SJSA1 (cell line): ENCODE results near the gene CPHXL2. TPM values are rescaled to one million over a fixed set of nuclear protein-coding genes. Genes with fewer than 3 reads are reported as not detected.

Experiments
- DNase-seq, 2 experiments: peaks; one replicate each; pipeline ENCODE4 v3.0.0-alpha.2; 2015 to 2020; ENCODE audit warnings: low spot score in 2 of 2, low read depth in 1 of 2
- H3K27ac ChIP-seq: fragments of 250-450 bp; sonication (Bioruptor Pico); 2 replicates; pipeline ENCODE4 v1.5.1; 2020; ENCODE audit warnings: mild to moderate bottlenecking, moderate library complexity
- H3K27me3 ChIP-seq: fragments of 250-450 bp; sonication (Bioruptor Pico); replicated peaks from 2 replicates; pipeline ENCODE4 v1.5.1; 2020; ENCODE audit warnings: mild to moderate bottlenecking, moderate library complexity
- H3K36me3 ChIP-seq: fragments of 250-450 bp; sonication (Bioruptor Pico); 2 replicates; pipeline ENCODE4 v1.5.1; 2020; ENCODE audit warnings: mild to moderate bottlenecking
- H3K4me1 ChIP-seq: fragments of 250-450 bp; sonication (Bioruptor Pico); replicated peaks from 2 replicates; pipeline ENCODE4 v1.6.1; 2021; ENCODE audit warnings: mild to moderate bottlenecking
- H3K4me3 ChIP-seq: fragments of 250-450 bp; sonication (Bioruptor Pico); 2 replicates; pipeline ENCODE4 v1.5.1; 2020; ENCODE audit warnings: mild to moderate bottlenecking
- H3K9me3 ChIP-seq: fragments of 250-450 bp; sonication (Bioruptor Pico); replicated peaks from 2 replicates; pipeline ENCODE4 v1.5.1; 2020; ENCODE audit warnings: mild to moderate bottlenecking
- total RNA-seq: library from RNA; depleted of rRNA; stranded (reverse); fragments of >200 nt; shearing (Covaris generic); gene quantifications from 2 replicates; pipeline ENCODE4 v1.2.3, GENCODE V29; 2014

CPHXL2 gene
- total RNA-seq, 1 experiment from 2014 or later = not detected

DNA sequence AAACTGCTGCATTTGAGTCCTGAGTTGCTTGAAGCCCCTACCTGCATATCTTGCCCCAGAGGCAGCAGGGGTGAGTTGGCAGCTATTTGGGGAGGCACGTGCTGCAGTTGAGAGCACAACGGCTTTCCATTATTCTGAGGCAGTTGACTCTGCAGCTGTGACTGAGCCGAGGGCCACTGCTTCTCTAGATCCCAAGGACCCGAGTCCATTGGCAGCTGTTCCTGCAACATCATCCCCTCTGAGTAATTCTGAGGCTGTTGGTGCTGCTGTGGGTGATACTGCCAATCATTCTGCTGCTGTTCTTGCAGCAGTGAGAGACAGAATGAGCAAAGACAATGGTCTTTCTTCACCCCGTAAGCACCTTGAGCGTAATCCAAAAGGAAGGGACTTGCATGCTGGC is 16.5 kb downstream of the CPHXL2 start:
- peaks cover 38% of the 10 kb centered on the region for H3K36me3 ChIP-seq
- H3K27ac ChIP-seq = no peak overlapping the region
- no peaks in the 10 kb centered on the region for H3K9me3 ChIP-seq
- no peaks in the 10 kb centered on the region for H3K4me1 ChIP-seq
- no peak overlapping the region for H3K4me3 ChIP-seq
- DNase-seq = no peak
- no peaks in the 10 kb centered on the region for H3K27me3 ChIP-seq

DNA sequence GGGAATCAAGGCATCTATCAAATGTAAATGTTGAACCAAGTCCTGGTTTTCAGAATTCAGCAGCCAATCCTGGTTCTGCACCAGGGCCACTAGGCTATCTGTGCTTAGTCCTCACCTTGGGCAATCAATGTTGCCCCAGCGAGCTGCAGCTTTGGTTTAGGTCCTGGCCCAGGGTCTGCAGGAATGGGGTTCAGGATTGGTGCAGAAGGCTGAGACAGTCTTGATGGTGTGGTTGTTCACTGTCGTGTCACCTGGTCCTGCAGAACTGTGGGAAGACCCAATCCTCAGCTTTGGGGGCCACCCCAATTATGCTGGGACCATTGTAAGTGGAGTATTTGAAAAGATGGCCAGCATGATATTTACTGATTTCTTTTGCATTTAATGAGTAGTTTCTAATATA is 18.6 kb downstream of the CPHXL2 start:
- Histone ChIP-seq H3K4me3 (no peak overlapping the region), H3K4me1 (peaks cover 6% of the 10 kb centered on the region; the same call in 1 of the 2 replicates), H3K36me3 (peaks cover 51% of the 10 kb centered on the region), H3K27me3 (no peaks in the 10 kb centered on the region), H3K9me3 (no peaks in the 10 kb centered on the region), H3K27ac (no peak overlapping the region)
- DNase-seq = no peak

- Histone ChIP-seq H3K27ac (peak overlapping the region; percentile 29; the same call in 1 of the 2 replicates), H3K36me3 (peaks cover 67% of the 10 kb centered on the region), H3K9me3 (no peaks in the 10 kb centered on the region), H3K4me3 (no peak overlapping the region), H3K4me1 (peaks cover 18% of the 10 kb centered on the region), H3K27me3 (no peaks in the 10 kb centered on the region)
- DNase-seq = peak in 1 of 2 experiments; percentile 22
These were observed 22.9 kb downstream of the CPHXL2 start for GRCh38 chr16:75653922-75654321.

DNA sequence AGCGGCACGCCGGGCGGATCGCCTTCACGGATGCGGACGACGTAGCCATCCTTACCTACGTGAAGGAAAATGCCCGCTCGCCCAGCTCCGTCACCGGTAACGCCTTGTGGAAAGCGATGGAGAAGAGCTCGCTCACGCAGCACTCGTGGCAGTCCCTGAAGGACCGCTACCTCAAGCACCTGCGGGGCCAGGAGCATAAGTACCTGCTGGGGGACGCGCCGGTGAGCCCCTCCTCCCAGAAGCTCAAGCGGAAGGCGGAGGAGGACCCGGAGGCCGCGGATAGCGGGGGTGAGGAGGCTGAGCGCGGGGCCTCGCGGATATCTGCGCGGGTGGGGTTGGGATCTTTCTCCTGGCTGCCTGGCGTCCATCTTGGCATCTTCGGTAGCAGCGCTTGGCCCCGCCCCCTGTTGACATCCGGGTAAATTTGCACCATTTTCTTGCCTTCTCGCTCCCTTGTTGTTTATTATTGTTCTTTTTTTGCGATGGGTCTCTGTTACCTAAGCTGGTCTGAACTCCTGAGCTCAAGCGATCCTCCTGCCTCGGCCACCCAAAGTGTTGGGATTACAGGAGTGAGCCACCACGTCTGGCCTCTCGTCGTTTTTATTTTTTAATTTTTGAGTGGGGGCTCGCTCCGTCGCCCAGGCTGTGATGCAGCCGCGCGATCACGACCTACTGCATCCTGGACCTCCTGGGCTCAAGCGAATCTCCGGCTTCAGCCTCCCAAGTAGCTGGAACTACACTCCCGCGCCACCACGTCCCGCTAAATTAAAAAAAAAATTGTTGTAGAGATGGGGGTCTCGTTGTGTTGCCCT is 28.3 kb downstream of the CPHXL2 start:
- H3K27ac ChIP-seq = peak overlapping the region; percentile 32
- no peaks in the 10 kb centered on the region for H3K9me3 ChIP-seq
- H3K27me3 ChIP-seq = no peaks in the 10 kb centered on the region
- DNase-seq = peak; percentile 75 to 77
- H3K36me3 ChIP-seq = peaks cover 55% of the 10 kb centered on the region
- peaks cover 23% of the 10 kb centered on the region for H3K4me1 ChIP-seq
- peak overlapping the region; percentile 76 for H3K4me3 ChIP-seq

DNA sequence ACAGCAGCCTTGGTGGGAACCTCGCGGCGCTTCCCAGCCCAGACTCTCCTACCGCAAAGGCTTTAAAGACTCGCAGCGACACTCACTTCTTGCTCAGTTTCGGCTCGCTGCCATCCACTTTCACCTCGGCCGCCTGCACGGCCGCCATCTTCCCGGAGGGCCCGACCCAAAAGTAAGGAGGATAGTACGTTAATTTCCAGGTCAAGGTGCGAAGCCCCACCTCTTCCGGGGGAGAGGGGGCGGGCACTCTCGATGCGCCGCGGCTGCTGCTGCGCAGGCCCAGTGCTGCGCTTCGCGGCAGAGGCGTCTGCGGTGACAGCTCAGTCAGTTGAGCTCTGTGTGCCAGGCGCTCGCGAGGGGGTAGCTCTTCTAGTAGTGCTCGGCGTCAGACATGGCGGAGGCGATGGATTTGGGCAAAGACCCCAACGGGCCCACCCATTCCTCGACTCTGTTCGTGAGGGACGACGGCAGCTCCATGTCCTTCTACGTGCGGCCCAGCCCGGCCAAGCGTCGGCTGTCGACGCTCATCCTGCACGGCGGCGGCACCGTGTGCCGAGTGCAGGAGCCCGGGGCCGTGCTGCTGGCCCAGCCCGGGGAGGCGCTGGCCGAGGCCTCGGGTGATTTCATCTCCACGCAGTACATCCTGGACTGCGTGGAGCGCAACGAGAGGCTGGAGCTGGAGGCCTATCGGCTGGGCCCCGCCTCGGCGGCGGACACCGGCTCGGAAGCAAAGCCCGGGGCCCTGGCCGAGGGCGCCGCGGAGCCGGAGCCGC is 29.1 kb downstream of the CPHXL2 start, which contains the start of the genes KARS1 and TERF2IP:
TSS of gene KARS1 (minus strand) at position 174 of the 773 bp plus-strand sequence. CDS start at position 148, 26 bp downstream.
TSS of gene TERF2IP (plus strand) at position 282 of the 773 bp plus-strand sequence. CDS start at position 392, 110 bp downstream.
- peak; percentile 92 to 93 for DNase-seq
- H3K4me3 ChIP-seq = peak within 1 kb of the TSS; percentile 76
- no peaks in the 10 kb centered on the region for H3K27me3 ChIP-seq
- H3K9me3 ChIP-seq = no peaks in the 10 kb centered on the region
- peaks cover 20% of the 10 kb centered on the region for H3K4me1 ChIP-seq
- peaks cover 61% of the 10 kb centered on the region for H3K36me3 ChIP-seq
- peak within 1 kb of the TSS; percentile 32 for H3K27ac ChIP-seq

- DNase-seq = no peak
- peaks cover 20% of the 10 kb centered on the region for H3K4me1 ChIP-seq
- peaks cover 64% of the 10 kb centered on the region for H3K36me3 ChIP-seq
- peak overlapping the region; percentile 25 for H3K27ac ChIP-seq
- no peaks in the 10 kb centered on the region for H3K27me3 ChIP-seq
- no peaks in the 10 kb centered on the region; the same call in 1 of the 2 replicates for H3K9me3 ChIP-seq
- peak overlapping the region; percentile 76 for H3K4me3 ChIP-seq
These were observed 29.7 kb downstream of the CPHXL2 start for GRCh38 chr16:75647112-75647491.

DNA sequence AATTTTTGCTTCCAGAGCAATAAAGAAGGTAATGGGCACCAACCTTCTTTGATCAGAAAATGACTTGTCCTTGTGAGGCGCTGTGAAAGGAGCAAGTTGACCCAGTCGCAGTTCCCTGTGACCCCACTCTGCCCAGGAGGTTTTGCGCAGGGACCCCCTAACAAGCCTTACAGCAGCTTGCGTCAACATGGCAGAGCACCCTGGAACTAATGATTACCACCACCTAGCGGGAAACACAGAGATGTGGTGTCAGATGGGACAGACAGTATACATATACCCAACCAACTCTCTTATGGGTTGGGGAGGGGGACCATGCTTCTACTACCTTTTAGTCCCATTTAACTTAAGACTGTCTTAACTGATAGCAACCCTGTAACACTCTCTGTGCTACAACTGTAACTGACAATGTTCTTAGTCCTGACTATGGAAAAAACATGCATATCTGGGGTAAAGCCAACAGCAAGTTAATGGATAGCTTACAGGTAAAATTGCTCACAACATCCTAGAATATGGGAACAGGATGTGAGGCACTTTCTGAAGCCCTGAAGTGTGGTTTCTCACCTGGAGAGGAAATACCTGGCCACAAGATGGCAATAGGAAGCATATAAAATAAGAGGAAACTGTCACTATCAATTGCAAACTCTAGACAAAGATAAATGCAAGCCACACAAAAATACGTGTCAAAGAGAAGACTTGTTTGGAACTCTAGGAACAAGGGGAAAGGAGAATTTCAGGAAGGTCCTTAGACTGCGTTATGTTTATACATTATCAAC is 32.4 kb downstream of the CPHXL2 start:
- Histone ChIP-seq H3K9me3 (no peaks in the 10 kb centered on the region; the same call in 1 of the 2 replicates), H3K27me3 (no peaks in the 10 kb centered on the region), H3K27ac (no peak overlapping the region), H3K4me1 (peaks cover 13% of the 10 kb centered on the region), H3K36me3 (peaks cover 72% of the 10 kb centered on the region), H3K4me3 (no peak overlapping the region)
- DNase-seq = no peak

DNA sequence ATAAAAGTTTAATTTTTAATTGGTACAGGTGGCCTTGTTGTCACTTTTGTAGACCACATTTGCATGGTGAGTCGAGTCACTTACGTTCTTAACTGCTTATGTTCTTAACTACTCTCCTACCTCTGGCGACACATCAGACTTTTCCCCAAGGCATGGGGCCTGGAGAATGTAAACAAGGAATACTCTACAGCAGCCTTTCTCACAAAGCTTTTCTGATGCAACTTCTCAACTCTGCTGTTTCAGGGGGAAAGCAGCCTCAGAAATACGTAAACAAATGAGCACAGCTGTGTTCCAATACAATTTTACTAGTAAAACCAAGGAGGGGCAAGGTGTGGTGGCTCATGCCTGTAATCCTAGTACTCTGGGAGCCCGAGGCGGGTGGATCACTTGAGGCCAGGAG is 36.2 kb downstream of the CPHXL2 start:
- Histone ChIP-seq H3K9me3 (no peaks in the 10 kb centered on the region; the same call in 1 of the 2 replicates), H3K4me3 (no peak overlapping the region), H3K4me1 (no peaks in the 10 kb centered on the region), H3K27me3 (no peaks in the 10 kb centered on the region), H3K36me3 (peaks cover 90% of the 10 kb centered on the region), H3K27ac (no peak overlapping the region)
- no peak for DNase-seq

- Histone ChIP-seq H3K36me3 (peaks cover 90% of the 10 kb centered on the region), H3K4me3 (no peak overlapping the region), H3K9me3 (no peaks in the 10 kb centered on the region), H3K4me1 (no peaks in the 10 kb centered on the region), H3K27me3 (no peaks in the 10 kb centered on the region), H3K27ac (no peak overlapping the region)
- no peak for DNase-seq
These were observed 41.8 kb downstream of the CPHXL2 start for GRCh38 chr16:75635036-75635435.

- Histone ChIP-seq H3K9me3 (no peaks in the 10 kb centered on the region), H3K4me1 (no peaks in the 10 kb centered on the region), H3K36me3 (peaks cover 91% of the 10 kb centered on the region), H3K27me3 (no peaks in the 10 kb centered on the region), H3K27ac (no peak overlapping the region), H3K4me3 (no peak overlapping the region)
- DNase-seq = no peak
These were observed 44.0 kb downstream of the CPHXL2 start for GRCh38 chr16:75632857-75633256.

DNA sequence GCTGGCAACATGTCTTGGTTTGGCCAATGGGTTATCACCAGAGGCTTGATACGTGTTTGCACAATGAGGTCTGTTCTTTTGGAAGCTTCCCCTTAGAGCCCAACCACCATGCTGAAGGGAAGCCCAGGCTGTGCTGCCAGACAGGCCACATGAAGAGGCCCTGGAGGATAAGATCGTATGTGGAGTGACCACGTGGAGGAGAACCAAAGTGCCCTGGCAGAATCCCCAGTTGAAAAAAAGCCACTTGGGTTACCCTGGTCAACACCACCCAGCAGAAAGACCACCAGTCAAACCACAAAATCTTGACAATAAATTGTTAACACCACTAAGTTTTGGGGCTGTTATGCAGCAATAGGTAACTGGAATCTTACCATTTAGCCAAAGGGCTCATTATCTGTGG is 46.8 kb downstream of the CPHXL2 start:
- H3K4me1 ChIP-seq = no peaks in the 10 kb centered on the region
- H3K27ac ChIP-seq = no peak overlapping the region
- H3K9me3 ChIP-seq = no peaks in the 10 kb centered on the region
- DNase-seq = no peak
- no peak overlapping the region for H3K4me3 ChIP-seq
- H3K27me3 ChIP-seq = no peaks in the 10 kb centered on the region
- peaks cover 91% of the 10 kb centered on the region for H3K36me3 ChIP-seq

DNA sequence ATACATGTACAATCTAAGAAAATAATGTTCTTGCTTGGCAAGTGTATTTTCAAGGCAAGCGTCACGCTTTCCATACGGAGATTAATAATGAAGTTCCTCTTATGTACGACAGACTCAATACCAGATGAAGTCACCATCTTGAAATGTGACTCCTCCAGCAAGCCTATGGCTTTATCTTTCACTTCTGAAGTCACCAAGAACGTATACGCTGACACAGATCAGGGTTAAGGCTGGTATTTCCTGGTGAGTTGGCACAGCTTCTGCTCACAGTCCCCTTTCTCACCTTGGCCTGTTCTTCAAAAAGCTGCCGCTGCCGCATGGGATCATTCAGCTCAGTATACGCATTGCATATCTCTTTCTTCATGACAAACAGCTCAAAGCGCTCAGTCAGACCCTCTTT is 47.7 kb downstream of the CPHXL2 start:
- no peak overlapping the region for H3K27ac ChIP-seq
- no peak overlapping the region for H3K4me3 ChIP-seq
- H3K36me3 ChIP-seq = peaks cover 82% of the 10 kb centered on the region
- no peak for DNase-seq
- no peaks in the 10 kb centered on the region for H3K27me3 ChIP-seq
- H3K9me3 ChIP-seq = no peaks in the 10 kb centered on the region
- H3K4me1 ChIP-seq = no peaks in the 10 kb centered on the region

- no peak overlapping the region for H3K27ac ChIP-seq
- H3K4me3 ChIP-seq = no peak overlapping the region
- no peak for DNase-seq
- no peaks in the 10 kb centered on the region for H3K27me3 ChIP-seq
- H3K36me3 ChIP-seq = peaks cover 75% of the 10 kb centered on the region
- no peaks in the 10 kb centered on the region for H3K9me3 ChIP-seq
- H3K4me1 ChIP-seq = no peaks in the 10 kb centered on the region
These were observed 48.5 kb downstream of the CPHXL2 start for GRCh38 chr16:75628351-75628750.
